Spleen (tissue), 7 donors: ENCODE measurements around the gene KIAA2012.

ENCODE experiments used
- POLR2A ChIP-seq, 3 donors: fragments of 450-650 bp; IDR thresholded peaks; one replicate each; pipeline ENCODE4 v1.5.1; 2017; ENCODE audit warnings: antibody characterized with exemption in 3 of 3, mild to moderate bottlenecking in 1 of 3
- TF ChIP-seq, protein P1 (sequence below), 11 experiments: fragments of 200-600 bp in 7 of 11; fragments of 450-650 bp in 4 of 11; sonication (generic) in 4 of 11; IDR thresholded peaks in 8 of 11; conservative IDR thresholded peaks in 3 of 11; 1 replicate in 7 of 11; 2 replicates in 4 of 11; pipeline versions ENCODE4 v1.4.0 to v1.8.0; 2016 to 2021; ENCODE audit warnings: antibody characterized with exemption in 11 of 11, inconsistent platforms in 4 of 11, mild to moderate bottlenecking in 1 of 11
- donor health status: DM: no; HTN: no; CAD: no; lungs with moderate emphysema.
- donor health status: DM: no; HTN: no; CAD: no.
- donor health status: DM: no; HTN: no; CAD: no.

DNA sequence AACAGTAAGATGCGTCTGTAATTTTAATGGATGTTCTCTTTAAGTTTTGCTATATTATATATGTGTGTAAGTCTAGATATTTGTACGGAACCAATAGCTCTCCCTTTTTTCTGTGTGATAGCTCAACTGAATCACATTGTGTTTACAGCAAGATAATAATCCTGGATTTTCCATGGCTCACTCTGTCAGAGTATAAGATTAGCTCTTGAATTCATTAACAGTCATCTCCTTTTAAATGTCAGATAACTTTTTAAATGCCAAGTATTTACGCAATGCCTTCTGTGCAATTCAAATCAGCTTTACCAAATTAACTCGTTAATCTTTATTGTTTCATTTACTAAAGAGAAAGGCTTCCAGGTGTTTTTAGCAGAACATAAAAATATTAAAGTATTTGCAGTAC is 76.9 kb downstream of the KIAA2012 start:
- TF ChIP-seq POLR2A (IDR thresholded peaks at IDR 0.05): no peak
- TF ChIP-seq, protein P1, sequence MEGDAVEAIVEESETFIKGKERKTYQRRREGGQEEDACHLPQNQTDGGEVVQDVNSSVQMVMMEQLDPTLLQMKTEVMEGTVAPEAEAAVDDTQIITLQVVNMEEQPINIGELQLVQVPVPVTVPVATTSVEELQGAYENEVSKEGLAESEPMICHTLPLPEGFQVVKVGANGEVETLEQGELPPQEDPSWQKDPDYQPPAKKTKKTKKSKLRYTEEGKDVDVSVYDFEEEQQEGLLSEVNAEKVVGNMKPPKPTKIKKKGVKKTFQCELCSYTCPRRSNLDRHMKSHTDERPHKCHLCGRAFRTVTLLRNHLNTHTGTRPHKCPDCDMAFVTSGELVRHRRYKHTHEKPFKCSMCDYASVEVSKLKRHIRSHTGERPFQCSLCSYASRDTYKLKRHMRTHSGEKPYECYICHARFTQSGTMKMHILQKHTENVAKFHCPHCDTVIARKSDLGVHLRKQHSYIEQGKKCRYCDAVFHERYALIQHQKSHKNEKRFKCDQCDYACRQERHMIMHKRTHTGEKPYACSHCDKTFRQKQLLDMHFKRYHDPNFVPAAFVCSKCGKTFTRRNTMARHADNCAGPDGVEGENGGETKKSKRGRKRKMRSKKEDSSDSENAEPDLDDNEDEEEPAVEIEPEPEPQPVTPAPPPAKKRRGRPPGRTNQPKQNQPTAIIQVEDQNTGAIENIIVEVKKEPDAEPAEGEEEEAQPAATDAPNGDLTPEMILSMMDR (IDR thresholded peaks at IDR 0.05 in 8 of 11, conservative IDR thresholded peaks at IDR 0.05 in 3 of 11): no peak
